CD8-positive, alpha-beta memory T cell (primary cell): ENCODE results near the gene ESF1. TPM values are rescaled to one million over a fixed set of nuclear protein-coding genes. Genes with fewer than 3 reads are reported as not detected.

Source experiments
- CTCF ChIA-PET: fragments of 350-600 bp; sonication (Branson Sonifier 250); formaldehyde crosslinking; loops from one replicate; lab custom pipeline; 2021; ENCODE audit warnings: antibody characterized with exemption; lab: Charles Lee
- POLR2A ChIA-PET: fragments of 350-600 bp; sonication (Branson Sonifier 250); formaldehyde crosslinking; loops from one replicate; lab custom pipeline; 2021; ENCODE audit warnings: antibody characterized with exemption; lab: Charles Lee
- DNase-seq, 5 donors: peaks; one replicate each; pipeline versions ENCODE4 v3.0.0 to v3.0.0-alpha.2; 2020 to 2022; ENCODE audit warnings: mixed read lengths in 1 of 5
- H3K27ac ChIP-seq: one replicate; pipeline ENCODE4 v1.7.0; 2013; ENCODE audit warnings: low read depth, mild to moderate bottlenecking, low read length, moderate library complexity
- H3K27me3 ChIP-seq: 2 replicates; pipeline ENCODE4 v1.7.0; 2013; ENCODE audit warnings: low read length, mild to moderate bottlenecking; ENCODE audit not compliant: insufficient read depth, poor library complexity, severe bottlenecking
- H3K36me3 ChIP-seq: 2 replicates; pipeline ENCODE4 v1.7.0; 2013; ENCODE audit warnings: mild to moderate bottlenecking, low read length, moderate library complexity; ENCODE audit not compliant: insufficient read depth
- H3K4me1 ChIP-seq: 2 replicates; pipeline ENCODE4 v1.7.0; 2013; ENCODE audit warnings: mild to moderate bottlenecking, low read length, moderate library complexity; ENCODE audit not compliant: insufficient read depth
- H3K4me3 ChIP-seq: 2 replicates; pipeline ENCODE4 v1.7.0; 2013; ENCODE audit warnings: mild to moderate bottlenecking, low read length
- H3K9me3 ChIP-seq: 2 replicates; pipeline ENCODE4 v1.7.0; 2013; ENCODE audit warnings: mild to moderate bottlenecking, low read length
- H3K27ac Mint-ChIP-seq, 8 donors: one replicate each; pipeline ENCODE4 v1.8.0; 2020 to 2021; ENCODE audit warnings: mixed read lengths in 8 of 8, mild to moderate bottlenecking in 6 of 8, inconsistent platforms in 3 of 8, moderate library complexity in 3 of 8
- H3K27me3 Mint-ChIP-seq, 2 donors: one replicate each; pipeline ENCODE4 v1.8.0; 2020 to 2021; ENCODE audit warnings: mixed read lengths in 2 of 2, mild to moderate bottlenecking in 1 of 2, moderate library complexity in 1 of 2
- H3K36me3 Mint-ChIP-seq, 3 donors: one replicate each; pipeline ENCODE4 v1.8.0; 2020 to 2021; ENCODE audit warnings: mixed read lengths in 3 of 3, inconsistent platforms in 1 of 3, mild to moderate bottlenecking in 1 of 3
- H3K4me1 Mint-ChIP-seq, 3 donors: one replicate each; pipeline ENCODE4 v1.8.0; 2020 to 2021; ENCODE audit warnings: mixed read lengths in 3 of 3, inconsistent platforms in 1 of 3, mild to moderate bottlenecking in 1 of 3
- H3K4me3 Mint-ChIP-seq, 7 donors: one replicate each; pipeline ENCODE4 v1.8.0; 2020 to 2021; ENCODE audit warnings: mixed read lengths in 7 of 7, mild to moderate bottlenecking in 6 of 7, moderate library complexity in 4 of 7, inconsistent platforms in 2 of 7
- H3K9me3 Mint-ChIP-seq, 5 donors: one replicate each; pipeline ENCODE4 v1.8.0; 2020 to 2022; ENCODE audit warnings: mixed read lengths in 5 of 5, mild to moderate bottlenecking in 3 of 5, moderate library complexity in 2 of 5, inconsistent platforms in 1 of 5
- polyA plus RNA-seq: library from polyadenylated mRNA; unstranded; fragments of 300-500 nt; fragmentation: Illumina TruSeq; gene quantifications from one replicate; pipeline ENCODE4 v1.2.3, GENCODE V29; 2021
- total RNA-seq, 2 experiments: library from RNA; stranded (reverse); gene quantifications; one replicate each; pipeline ENCODE4 v1.2.3, GENCODE V29; 2021

The ESF1 gene
- total and polyA plus RNA-seq, 3 experiments from 2014 or later: 7.5 to 27.1 (median 25.6) TPM

GRCh38 chr20:13817342-13817741 lies 32.6 kb upstream of the ESF1 start:
- H3K27ac ChIP-seq: no peak overlapping the region
- H3K4me3 ChIP-seq: no peak overlapping the region
- POLR2A ChIA-PET: no interaction called here
- CTCF ChIA-PET: interaction anchor here (1.0 kb wide), 1 partner anchor 18 kb away, joined by 3 read pairs; no protein-coding TSS in a partner anchor
- H3K4me1 ChIP-seq: no peaks in the 10 kb centered on the region
- peaks cover 15% of the 10 kb centered on the region for H3K36me3 ChIP-seq
- H3K27me3 ChIP-seq: no peaks in the 10 kb centered on the region
- Mint-ChIP-seq H3K27me3 (no peaks in the 10 kb centered on the region), H3K4me3 (no peak overlapping the region), H3K4me1 (no peaks in the 10 kb centered on the region), H3K27ac (peak overlapping the region in 2 of 8 donors; percentile 15 to 79), H3K36me3 (peaks cover 0 to 54% (median 19%) of the 10 kb centered on the region in 3 donors), H3K9me3 (no peaks in the 10 kb centered on the region)
- DNase-seq: no peak
- H3K9me3 ChIP-seq: no peaks in the 10 kb centered on the region

DNA sequence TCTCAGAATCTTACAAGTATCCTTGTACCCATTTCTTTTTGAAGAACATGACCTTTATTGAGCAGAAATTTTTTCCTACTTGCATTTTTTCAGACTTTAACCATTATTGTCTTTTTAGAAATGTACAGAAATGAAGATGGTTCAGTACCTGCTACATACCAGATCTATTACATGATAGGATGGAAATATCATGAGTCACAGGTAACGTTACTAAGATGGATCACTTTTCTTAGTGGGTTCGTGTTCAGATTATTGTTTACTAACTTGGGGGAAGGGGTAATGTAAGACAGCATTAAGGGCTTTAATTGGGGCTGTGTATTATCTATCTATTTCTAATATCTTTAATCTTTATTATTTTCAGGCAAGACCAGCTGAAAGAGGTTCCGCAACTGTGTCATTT lies 32.0 kb upstream of the ESF1 start:
- no peak overlapping the region for H3K4me3 ChIP-seq
- no peak for DNase-seq
- H3K4me3 Mint-ChIP-seq: no peak overlapping the region
- ChIA-PET CTCF (interaction anchor here (1.0 to 1.2 kb wide), 2 partner anchors 8 to 18 kb away, joined by 3 to 5 read pairs; no protein-coding TSS in a partner anchor), POLR2A (no interaction called here)
- H3K27me3 ChIP-seq: no peaks in the 10 kb centered on the region
- H3K4me1 ChIP-seq: no peaks in the 10 kb centered on the region
- H3K4me1 Mint-ChIP-seq: no peaks in the 10 kb centered on the region
- no peaks in the 10 kb centered on the region for H3K9me3 Mint-ChIP-seq
- H3K9me3 ChIP-seq: no peaks in the 10 kb centered on the region
- H3K36me3 ChIP-seq: peaks cover 19% of the 10 kb centered on the region
- no peaks in the 10 kb centered on the region for H3K27me3 Mint-ChIP-seq
- peaks cover 0 to 54% (median 24%) of the 10 kb centered on the region in 3 donors for H3K36me3 Mint-ChIP-seq
- H3K27ac Mint-ChIP-seq: peak overlapping the region in 2 of 8 donors; percentile 62
- no peak overlapping the region for H3K27ac ChIP-seq

GRCh38 chr20:13814672-13815071 lies 30.0 kb upstream of the ESF1 start:
- Histone ChIP-seq H3K27me3 (no peaks in the 10 kb centered on the region), H3K4me3 (no peak overlapping the region), H3K4me1 (no peaks in the 10 kb centered on the region), H3K36me3 (peaks cover 38% of the 10 kb centered on the region), H3K27ac (no peak overlapping the region), H3K9me3 (no peaks in the 10 kb centered on the region)
- no peak for DNase-seq
- POLR2A ChIA-PET: no interaction called here
- Mint-ChIP-seq H3K4me1 (no peaks in the 10 kb centered on the region), H3K9me3 (no peaks in the 10 kb centered on the region), H3K27ac (peak overlapping the region in 1 of 8 donors; percentile 53), H3K4me3 (no peak overlapping the region), H3K27me3 (no peaks in the 10 kb centered on the region), H3K36me3 (peaks cover 0 to 51% (median 24%) of the 10 kb centered on the region in 3 donors)
- CTCF ChIA-PET: no interaction called here

DNA sequence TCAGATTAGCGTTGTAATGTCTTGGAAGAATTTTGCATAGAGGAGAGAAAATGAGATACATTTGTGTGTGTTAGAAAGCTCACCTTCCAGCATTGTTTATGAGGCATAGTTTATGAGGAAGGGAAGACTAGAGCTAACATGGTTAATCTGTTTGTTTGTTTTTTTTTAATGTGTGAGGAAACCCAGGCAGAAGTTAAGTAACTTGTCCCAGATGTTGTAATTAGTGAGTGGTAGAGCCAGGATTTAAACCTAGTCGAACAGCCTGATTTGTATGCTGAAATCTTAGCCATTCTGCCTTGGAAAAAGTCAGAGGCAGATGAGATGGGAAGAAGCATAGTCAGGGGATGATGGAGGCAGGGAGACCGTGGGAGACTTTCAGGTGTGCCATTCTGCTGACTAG lies 29.2 kb upstream of the ESF1 start:
- Histone ChIP-seq H3K27me3 (no peaks in the 10 kb centered on the region), H3K36me3 (peaks cover 46% of the 10 kb centered on the region), H3K4me1 (no peaks in the 10 kb centered on the region), H3K4me3 (no peak overlapping the region), H3K9me3 (no peaks in the 10 kb centered on the region), H3K27ac (no peak overlapping the region)
- Mint-ChIP-seq H3K4me3 (no peak overlapping the region), H3K27me3 (no peaks in the 10 kb centered on the region), H3K27ac (peak overlapping the region in 5 of 8 donors; percentile 3 to 82 (median 24)), H3K36me3 (peaks cover 0 to 51% (median 24%) of the 10 kb centered on the region in 3 donors), H3K4me1 (no peaks in the 10 kb centered on the region), H3K9me3 (no peaks in the 10 kb centered on the region)
- no peak for DNase-seq
- CTCF ChIA-PET: no interaction called here
- POLR2A ChIA-PET: no interaction called here

DNA sequence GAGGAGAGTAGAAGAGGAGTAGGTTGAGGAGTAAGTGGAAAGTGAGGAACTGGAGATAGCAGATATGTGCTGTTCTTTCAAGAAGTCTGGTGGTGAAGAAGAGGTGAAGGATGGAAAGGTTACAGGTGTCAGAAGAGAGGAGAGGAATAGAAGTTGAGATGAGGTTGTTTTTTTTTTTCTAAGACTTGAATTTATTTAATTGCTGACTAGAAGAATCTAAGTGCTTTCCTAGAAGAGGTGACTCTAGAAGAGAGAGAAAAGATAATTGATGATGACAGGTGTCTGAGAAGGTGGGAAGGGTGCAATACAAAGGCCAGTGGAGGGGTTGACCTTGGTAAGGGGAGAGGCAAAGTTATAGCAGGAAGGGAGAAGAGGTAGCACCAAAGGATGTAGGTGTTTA lies 25.7 kb upstream of the ESF1 start:
- ChIA-PET CTCF (no interaction called here), POLR2A (no interaction called here)
- no peaks in the 10 kb centered on the region for H3K9me3 ChIP-seq
- H3K4me3 ChIP-seq: no peak overlapping the region
- Mint-ChIP-seq H3K9me3 (no peaks in the 10 kb centered on the region), H3K4me1 (no peaks in the 10 kb centered on the region), H3K4me3 (no peak overlapping the region), H3K27me3 (no peaks in the 10 kb centered on the region), H3K27ac (no peak overlapping the region), H3K36me3 (peaks cover 5 to 32% (median 20%) of the 10 kb centered on the region in 3 donors)
- H3K27me3 ChIP-seq: no peaks in the 10 kb centered on the region
- H3K36me3 ChIP-seq: peaks cover 45% of the 10 kb centered on the region
- no peak for DNase-seq
- H3K4me1 ChIP-seq: no peaks in the 10 kb centered on the region
- H3K27ac ChIP-seq: no peak overlapping the region

DNA sequence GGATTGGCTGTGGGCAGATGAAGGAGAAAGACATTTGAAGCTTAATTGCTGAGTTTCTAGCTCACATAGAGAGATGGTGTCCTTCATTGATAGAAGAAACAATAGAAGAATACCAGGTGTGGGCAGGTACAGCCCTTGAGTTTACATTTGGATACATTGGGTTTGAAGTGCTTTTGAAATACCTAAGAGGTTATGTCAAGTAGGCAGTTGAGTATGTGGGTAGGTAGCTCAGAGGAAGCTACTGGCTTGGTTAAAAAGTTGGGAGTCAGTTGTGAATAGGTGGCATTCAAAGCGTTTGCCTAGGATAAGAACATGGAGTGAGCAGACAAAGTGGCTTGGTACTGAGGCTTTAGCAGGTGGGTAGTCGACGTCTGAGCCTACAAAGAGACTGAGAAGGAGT lies 25.1 kb upstream of the ESF1 start:
- H3K27ac Mint-ChIP-seq: no peak overlapping the region
- CTCF ChIA-PET: no interaction called here
- no peaks in the 10 kb centered on the region for H3K27me3 Mint-ChIP-seq
- POLR2A ChIA-PET: no interaction called here
- no peaks in the 10 kb centered on the region for H3K4me1 Mint-ChIP-seq
- H3K4me1 ChIP-seq: no peaks in the 10 kb centered on the region
- H3K9me3 Mint-ChIP-seq: no peaks in the 10 kb centered on the region
- H3K27ac ChIP-seq: no peak overlapping the region
- no peak overlapping the region for H3K4me3 Mint-ChIP-seq
- DNase-seq: no peak
- H3K4me3 ChIP-seq: no peak overlapping the region
- no peaks in the 10 kb centered on the region for H3K9me3 ChIP-seq
- peaks cover 44% of the 10 kb centered on the region for H3K36me3 ChIP-seq
- H3K36me3 Mint-ChIP-seq: peaks cover 5 to 29% (median 17%) of the 10 kb centered on the region in 3 donors
- H3K27me3 ChIP-seq: no peaks in the 10 kb centered on the region

- H3K36me3 ChIP-seq: peaks cover 40% of the 10 kb centered on the region
- no peaks in the 10 kb centered on the region for H3K27me3 Mint-ChIP-seq
- no peak overlapping the region for H3K4me3 ChIP-seq
- H3K36me3 Mint-ChIP-seq: peaks cover 5 to 29% (median 19%) of the 10 kb centered on the region in 3 donors
- no peaks in the 10 kb centered on the region for H3K27me3 ChIP-seq
- no peaks in the 10 kb centered on the region for H3K4me1 Mint-ChIP-seq
- no peaks in the 10 kb centered on the region for H3K9me3 Mint-ChIP-seq
- POLR2A ChIA-PET: no interaction called here
- DNase-seq: no peak
- CTCF ChIA-PET: no interaction called here
- no peak overlapping the region for H3K27ac Mint-ChIP-seq
- no peak overlapping the region for H3K4me3 Mint-ChIP-seq
- no peak overlapping the region for H3K27ac ChIP-seq
- H3K9me3 ChIP-seq: no peaks in the 10 kb centered on the region
- H3K4me1 ChIP-seq: no peaks in the 10 kb centered on the region
These were observed 24.7 kb upstream of the ESF1 start for GRCh38 chr20:13809373-13809772.

DNA sequence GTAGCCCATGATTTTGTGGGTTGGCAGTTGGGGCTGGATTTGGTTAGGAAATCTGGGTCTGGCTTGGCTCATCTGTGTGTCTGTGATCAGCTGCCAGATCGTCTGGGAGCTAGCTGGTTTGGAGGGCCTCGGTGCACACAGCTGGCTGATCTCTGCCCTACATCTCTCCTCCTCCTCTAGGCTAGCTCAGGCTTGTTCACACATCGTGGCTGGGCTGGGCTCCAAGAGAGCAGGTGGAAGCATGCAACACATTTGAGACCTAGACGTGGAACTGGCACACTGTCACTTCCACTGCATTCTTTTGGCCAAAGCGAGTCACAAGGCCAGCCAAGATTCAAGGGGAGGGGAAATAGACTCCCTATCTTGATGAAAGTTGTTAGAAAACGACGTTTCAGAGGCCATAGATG lies 16.0 kb upstream of the ESF1 start:
- Histone ChIP-seq H3K9me3 (no peaks in the 10 kb centered on the region), H3K27me3 (no peaks in the 10 kb centered on the region), H3K4me3 (no peak overlapping the region), H3K4me1 (no peaks in the 10 kb centered on the region), H3K36me3 (peaks cover 34% of the 10 kb centered on the region), H3K27ac (no peak overlapping the region)
- H3K36me3 Mint-ChIP-seq: peaks cover 0 to 79% (median 28%) of the 10 kb centered on the region in 3 donors
- no peaks in the 10 kb centered on the region for H3K9me3 Mint-ChIP-seq
- DNase-seq: no peak
- ChIA-PET CTCF (interaction anchor here (0.8 kb wide), 1 partner anchor 10 kb away, joined by 3 read pairs; no protein-coding TSS in a partner anchor), POLR2A (no interaction called here)
- H3K4me1 Mint-ChIP-seq: peaks cover 0 to 7% (median 5%) of the 10 kb centered on the region in 3 donors
- H3K27ac Mint-ChIP-seq: peak overlapping the region in 4 of 8 donors; percentile 23 to 61 (median 54)
- no peak overlapping the region for H3K4me3 Mint-ChIP-seq
- no peaks in the 10 kb centered on the region for H3K27me3 Mint-ChIP-seq
